Measurements from ENCODE around the gene NEU3. TPM values are rescaled to one million over a fixed set of nuclear protein-coding genes. Genes with fewer than 3 reads are reported as not detected.

The NEU3 gene
- total and polyA plus RNA-seq, 5 donors from 2014 or later: 1.4 to 10.8 (median 2.2) TPM

DNA sequence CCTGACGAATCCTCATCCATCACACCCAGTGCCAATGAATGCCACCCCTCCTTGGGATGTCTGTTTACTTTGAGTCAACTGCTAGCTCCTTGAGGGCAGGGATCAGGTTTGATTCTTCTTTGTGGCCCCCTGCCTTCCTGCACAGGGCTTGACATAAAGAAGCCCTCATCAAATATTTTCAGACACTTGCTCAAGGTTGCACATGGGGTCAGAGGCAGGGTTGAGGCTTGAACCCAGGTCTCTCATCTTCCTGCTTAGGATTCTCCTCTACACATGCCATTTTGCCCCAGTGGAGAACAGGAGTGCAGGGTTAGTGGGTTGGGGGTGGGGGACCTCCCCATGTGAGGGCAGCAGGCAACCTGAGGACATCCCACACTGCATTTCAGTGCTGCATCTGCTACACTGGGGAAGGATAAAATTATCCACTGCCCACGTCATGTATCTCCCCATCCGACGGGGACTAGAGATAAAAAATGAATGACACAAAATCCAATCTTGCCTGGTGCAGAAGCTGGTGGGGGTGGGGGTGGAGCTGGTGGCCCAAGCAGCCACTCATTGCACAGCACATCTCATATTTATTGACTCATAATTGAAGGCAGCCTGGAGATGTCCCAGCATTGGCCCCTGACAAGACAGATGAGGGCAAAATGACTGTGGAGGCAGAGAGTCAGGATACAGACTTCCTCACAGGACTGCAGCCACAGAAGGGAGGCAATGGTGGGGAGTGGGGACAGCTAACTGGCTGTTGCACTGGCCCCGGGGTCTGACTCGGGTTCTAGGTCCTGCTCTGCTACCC is 41.3 kb downstream of the NEU3 start:
- no peaks in the 10 kb centered on the region for H3K9me3 Mint-ChIP-seq
- DNase-seq: no peak

DNA sequence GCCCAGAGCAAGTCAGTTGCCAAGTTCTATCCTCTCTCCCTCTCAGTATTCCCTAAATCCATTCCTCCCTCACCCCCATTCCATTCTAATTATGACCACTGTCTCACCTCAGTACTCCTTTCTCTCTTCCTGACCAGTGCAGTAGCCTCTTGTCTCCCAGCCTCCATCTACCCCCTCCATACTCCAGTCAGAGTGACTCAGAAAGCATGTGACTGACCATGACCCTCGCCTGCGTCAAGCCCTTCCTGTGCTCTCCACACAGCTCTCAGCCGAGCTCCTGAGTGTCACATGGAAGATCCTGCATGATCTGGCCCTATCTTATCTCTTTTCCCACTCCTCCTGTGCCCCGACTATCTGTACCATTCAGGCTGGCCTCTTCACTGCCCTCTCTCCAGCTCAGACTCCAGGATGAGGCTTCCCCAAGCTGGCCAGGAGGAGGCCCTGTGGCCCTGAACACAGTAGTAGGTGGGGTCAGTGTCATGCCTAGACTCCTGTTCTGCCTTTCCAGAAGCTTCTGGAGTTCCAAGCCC is 42.6 kb downstream of the NEU3 start:
- H3K4me1 Mint-ChIP-seq: peaks cover 0 to 2% (median under 1%) of the 10 kb centered on the region in 4 donors
- DNase-seq (no peak), ATAC-seq (ENCODE audit: low read depth in 2 of 2) (no peak)
- H3K9me3 Mint-ChIP-seq: no peaks in the 10 kb centered on the region
- peak overlapping the region in 1 of 3 donors; percentile 37 for H3K27ac Mint-ChIP-seq
- Histone ChIP-seq H3K4me1 (ENCODE audit: control insufficient read depth, insufficient read depth, low read length, poor library complexity, severe bottlenecking) (no peaks in the 10 kb centered on the region), H3K36me3 (ENCODE audit: control insufficient read depth, insufficient read depth, low read length) (no peaks in the 10 kb centered on the region), H3K27me3 (ENCODE audit: control insufficient read depth, insufficient read depth, low read length) (no peaks in the 10 kb centered on the region), H3K27ac (ENCODE audit: insufficient read depth, low read length, poor library complexity, severe bottlenecking) (no peak overlapping the region), H3K9me3 (ENCODE audit: control insufficient read depth in 2 of 2, low read length in 2 of 2) (no peaks in the 10 kb centered on the region), H3K4me3 (ENCODE audit: low read depth, low read length) (no peak overlapping the region)
- no peak overlapping the region for H3K4me3 Mint-ChIP-seq
- no peaks in the 10 kb centered on the region for H3K36me3 Mint-ChIP-seq
- no peaks in the 10 kb centered on the region for H3K27me3 Mint-ChIP-seq

More for the DNA sequence above, 41.3 kb downstream of the NEU3 start:
- Histone ChIP-seq H3K36me3 (ENCODE audit: control insufficient read depth, insufficient read depth, low read length) (no peaks in the 10 kb centered on the region), H3K9me3 (ENCODE audit: control insufficient read depth in 2 of 2, low read length in 2 of 2) (no peaks in the 10 kb centered on the region), H3K27ac (ENCODE audit: insufficient read depth, low read length, poor library complexity, severe bottlenecking) (no peak overlapping the region), H3K4me1 (ENCODE audit: control insufficient read depth, insufficient read depth, low read length, poor library complexity, severe bottlenecking) (no peaks in the 10 kb centered on the region), H3K4me3 (ENCODE audit: low read depth, low read length) (no peak overlapping the region), H3K27me3 (ENCODE audit: control insufficient read depth, insufficient read depth, low read length) (no peaks in the 10 kb centered on the region)
- H3K4me1 Mint-ChIP-seq: no peaks in the 10 kb centered on the region
- no peaks in the 10 kb centered on the region for H3K27me3 Mint-ChIP-seq
- H3K36me3 Mint-ChIP-seq: no peaks in the 10 kb centered on the region
- no peak overlapping the region for H3K4me3 Mint-ChIP-seq
- no peak for ATAC-seq (ENCODE audit: low read depth in 2 of 2)
- no peak overlapping the region for H3K27ac Mint-ChIP-seq

DNA sequence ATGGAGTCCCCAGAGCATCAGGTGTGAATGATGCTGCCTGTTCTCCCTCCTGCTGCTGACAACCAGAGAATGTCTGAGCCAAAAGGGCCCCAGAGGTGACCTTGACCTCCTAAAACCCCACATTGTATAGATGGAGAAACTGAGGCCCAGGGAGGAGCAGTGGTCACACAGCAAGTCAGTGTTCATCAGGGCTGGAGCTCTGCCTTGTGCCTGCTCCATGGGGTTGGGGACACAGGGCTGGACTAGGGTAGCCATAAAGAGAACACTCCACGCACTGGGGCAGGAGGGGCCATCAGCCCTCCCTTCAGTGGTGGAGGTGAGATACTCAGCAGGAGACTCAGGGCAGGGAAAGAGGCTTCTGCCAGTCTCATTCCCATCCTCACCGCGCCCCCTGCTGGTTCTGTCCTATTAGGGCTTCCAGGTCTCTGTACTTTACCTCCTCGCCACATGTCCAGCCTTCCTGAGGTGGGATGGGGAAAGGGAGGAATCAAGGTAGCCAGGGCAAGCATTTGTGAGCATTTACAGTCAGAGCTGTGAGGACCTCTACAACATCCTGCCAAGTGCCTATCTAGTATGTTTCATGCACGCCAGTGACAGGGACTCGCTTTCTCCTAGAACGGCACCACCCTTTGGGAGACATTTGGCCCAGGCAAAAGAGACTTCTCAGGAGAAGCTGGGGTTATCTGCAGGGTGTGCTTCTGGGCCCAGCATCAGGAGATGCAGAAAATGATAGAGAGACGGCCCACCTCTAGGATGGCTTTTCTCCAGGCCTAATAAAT is 43.2 kb downstream of the NEU3 start:
- peak in 1 of 2 donors; percentile 37 for ATAC-seq (ENCODE audit: low read depth in 2 of 2)
- DNase-seq: peak; percentile 20 to 59 (median 38)
- H3K4me1 Mint-ChIP-seq: peaks cover 0 to 2% (median under 1%) of the 10 kb centered on the region in 4 donors
- Histone ChIP-seq H3K27ac (ENCODE audit: insufficient read depth, low read length, poor library complexity, severe bottlenecking) (no peak overlapping the region), H3K36me3 (ENCODE audit: control insufficient read depth, insufficient read depth, low read length) (no peaks in the 10 kb centered on the region), H3K9me3 (ENCODE audit: control insufficient read depth in 2 of 2, low read length in 2 of 2) (no peaks in the 10 kb centered on the region), H3K4me3 (ENCODE audit: low read depth, low read length) (no peak overlapping the region), H3K27me3 (ENCODE audit: control insufficient read depth, insufficient read depth, low read length) (no peaks in the 10 kb centered on the region), H3K4me1 (ENCODE audit: control insufficient read depth, insufficient read depth, low read length, poor library complexity, severe bottlenecking) (no peaks in the 10 kb centered on the region)
- no peaks in the 10 kb centered on the region for H3K27me3 Mint-ChIP-seq
- no peaks in the 10 kb centered on the region for H3K9me3 Mint-ChIP-seq
- H3K4me3 Mint-ChIP-seq: no peak overlapping the region
- no peak overlapping the region for H3K27ac Mint-ChIP-seq
- no peaks in the 10 kb centered on the region for H3K36me3 Mint-ChIP-seq

DNA sequence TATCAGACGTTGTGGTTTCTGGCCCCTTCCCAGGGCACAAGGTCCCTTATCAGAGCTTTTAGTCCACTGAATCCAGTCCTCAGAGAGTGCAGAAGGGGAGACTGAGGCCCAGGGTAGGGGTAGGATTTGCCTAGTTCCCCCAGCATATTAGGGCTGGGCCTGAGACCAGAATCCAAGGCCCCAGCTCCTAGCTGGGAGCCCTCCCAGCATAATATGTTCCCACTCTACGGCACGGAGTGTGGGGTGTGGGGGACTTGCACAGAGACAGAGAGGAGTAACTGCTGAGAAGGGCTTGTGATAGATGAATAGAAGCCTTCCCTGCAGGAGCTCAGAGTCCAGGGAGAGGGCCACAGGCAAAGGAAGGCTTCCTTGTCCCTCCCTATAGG is 43.8 kb downstream of the NEU3 start:
- Mint-ChIP-seq H3K27me3 (no peaks in the 10 kb centered on the region), H3K27ac (no peak overlapping the region), H3K9me3 (no peaks in the 10 kb centered on the region), H3K4me3 (no peak overlapping the region), H3K4me1 (peaks cover 0 to 2% (median under 1%) of the 10 kb centered on the region in 4 donors), H3K36me3 (no peaks in the 10 kb centered on the region)
- H3K4me3 ChIP-seq (ENCODE audit: low read depth, low read length): no peak overlapping the region
- H3K9me3 ChIP-seq (ENCODE audit: control insufficient read depth in 2 of 2, low read length in 2 of 2): no peaks in the 10 kb centered on the region
- no peaks in the 10 kb centered on the region for H3K36me3 ChIP-seq (ENCODE audit: control insufficient read depth, insufficient read depth, low read length)
- H3K27ac ChIP-seq (ENCODE audit: insufficient read depth, low read length, poor library complexity, severe bottlenecking): no peak overlapping the region
- ATAC-seq (ENCODE audit: low read depth in 2 of 2) (no peak), DNase-seq (no peak)
- no peaks in the 10 kb centered on the region for H3K4me1 ChIP-seq (ENCODE audit: control insufficient read depth, insufficient read depth, low read length, poor library complexity, severe bottlenecking)
- H3K27me3 ChIP-seq (ENCODE audit: control insufficient read depth, insufficient read depth, low read length): no peaks in the 10 kb centered on the region

DNA sequence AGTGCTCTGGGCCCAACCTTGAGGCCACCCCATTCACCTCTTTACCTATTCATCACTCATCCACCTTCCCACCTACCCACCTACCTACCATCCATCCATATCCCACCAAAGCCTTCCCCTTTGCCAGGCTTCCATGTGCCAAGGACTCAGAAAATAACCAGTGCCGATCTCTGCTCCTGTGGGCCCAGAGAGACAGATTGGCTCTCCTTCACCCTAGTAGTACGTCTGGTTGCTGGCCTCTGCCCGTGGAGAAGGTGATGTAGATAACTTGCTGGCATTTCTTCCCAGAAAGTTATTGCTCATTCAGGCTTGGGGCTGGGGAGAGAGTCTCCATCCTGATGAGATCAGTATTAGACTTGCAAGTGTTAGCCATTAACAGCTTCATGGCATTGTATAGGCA is 45.2 kb downstream of the NEU3 start:
- ATAC-seq (ENCODE audit: low read depth in 2 of 2) (no peak), DNase-seq (no peak)
- H3K9me3 Mint-ChIP-seq: no peaks in the 10 kb centered on the region
- no peaks in the 10 kb centered on the region for H3K36me3 Mint-ChIP-seq
- Histone ChIP-seq H3K4me1 (ENCODE audit: control insufficient read depth, insufficient read depth, low read length, poor library complexity, severe bottlenecking) (no peaks in the 10 kb centered on the region), H3K36me3 (ENCODE audit: control insufficient read depth, insufficient read depth, low read length) (no peaks in the 10 kb centered on the region), H3K27me3 (ENCODE audit: control insufficient read depth, insufficient read depth, low read length) (no peaks in the 10 kb centered on the region), H3K9me3 (ENCODE audit: control insufficient read depth in 2 of 2, low read length in 2 of 2) (no peaks in the 10 kb centered on the region), H3K27ac (ENCODE audit: insufficient read depth, low read length, poor library complexity, severe bottlenecking) (no peak overlapping the region), H3K4me3 (ENCODE audit: low read depth, low read length) (no peak overlapping the region)
- H3K4me3 Mint-ChIP-seq: no peak overlapping the region
- H3K4me1 Mint-ChIP-seq: peaks cover 0 to 2% (median under 1%) of the 10 kb centered on the region in 4 donors
- no peak overlapping the region for H3K27ac Mint-ChIP-seq
- H3K27me3 Mint-ChIP-seq: no peaks in the 10 kb centered on the region

DNA sequence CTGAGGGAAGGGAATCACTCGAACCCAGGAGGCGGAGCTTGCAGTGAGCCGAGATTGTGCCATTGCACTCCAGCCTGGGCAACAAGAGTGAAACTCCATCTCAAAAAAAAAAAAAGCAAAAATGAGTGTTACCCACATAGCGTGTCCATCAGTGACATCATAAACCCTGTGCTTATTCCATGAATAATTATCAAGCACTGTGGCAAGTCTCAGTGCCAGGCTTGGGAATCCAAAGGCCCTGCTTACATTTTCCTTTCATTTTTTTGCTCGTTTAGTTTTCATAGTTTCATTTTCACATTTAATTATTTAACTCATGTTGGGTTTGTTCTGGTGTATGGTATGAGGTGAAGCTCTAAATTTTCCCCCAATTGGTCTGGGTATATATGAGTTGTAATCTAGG is 46.5 kb downstream of the NEU3 start:
- H3K27me3 ChIP-seq (ENCODE audit: control insufficient read depth, insufficient read depth, low read length): no peaks in the 10 kb centered on the region
- ATAC-seq (ENCODE audit: low read depth in 2 of 2) (no peak), DNase-seq (no peak)
- Mint-ChIP-seq H3K4me3 (no peak overlapping the region), H3K27me3 (peaks cover 10% of the 10 kb centered on the region), H3K9me3 (peaks cover 0 to 1% (median 0%) of the 10 kb centered on the region in 7 donors), H3K4me1 (peaks cover 0 to 2% (median under 1%) of the 10 kb centered on the region in 4 donors), H3K27ac (peak overlapping the region in 1 of 3 donors; percentile 67), H3K36me3 (peaks cover 3% of the 10 kb centered on the region)
- no peak overlapping the region for H3K27ac ChIP-seq (ENCODE audit: insufficient read depth, low read length, poor library complexity, severe bottlenecking)
- no peaks in the 10 kb centered on the region for H3K9me3 ChIP-seq (ENCODE audit: control insufficient read depth in 2 of 2, low read length in 2 of 2)
- no peak overlapping the region for H3K4me3 ChIP-seq (ENCODE audit: low read depth, low read length)
- no peaks in the 10 kb centered on the region for H3K4me1 ChIP-seq (ENCODE audit: control insufficient read depth, insufficient read depth, low read length, poor library complexity, severe bottlenecking)
- no peaks in the 10 kb centered on the region for H3K36me3 ChIP-seq (ENCODE audit: control insufficient read depth, insufficient read depth, low read length)

DNA sequence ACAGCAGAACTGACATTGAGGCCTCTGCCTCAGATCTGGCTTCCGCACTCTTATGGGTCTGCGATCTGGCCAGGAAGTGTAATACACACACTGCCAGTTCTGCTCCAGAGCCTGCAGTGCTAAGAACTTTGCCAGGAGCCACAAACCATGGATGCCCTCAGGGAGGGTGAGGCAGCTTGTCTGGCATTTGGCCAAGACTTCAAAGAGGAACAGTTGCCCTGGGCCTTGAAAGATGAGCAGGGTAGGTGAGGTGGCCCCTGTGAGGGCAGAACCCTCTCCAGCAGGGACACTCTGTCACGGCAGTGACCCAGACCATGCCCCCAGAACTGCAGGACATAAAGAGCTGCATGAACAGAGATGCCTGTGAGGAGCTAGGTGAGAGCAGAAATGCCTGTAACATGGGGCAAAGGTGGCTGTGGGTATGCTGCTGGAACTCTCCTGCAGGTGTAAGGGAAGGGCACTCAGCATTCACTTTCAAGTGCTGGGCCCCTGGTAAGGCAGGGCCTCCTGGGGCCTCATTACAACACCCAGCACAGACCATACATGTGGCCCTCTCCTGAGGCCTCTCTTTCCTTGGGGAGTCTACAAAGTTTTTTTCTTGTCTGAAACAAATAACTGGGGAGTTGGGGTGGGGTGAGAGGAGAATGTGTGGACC is 47.3 kb downstream of the NEU3 start:
- Histone ChIP-seq H3K4me3 (ENCODE audit: low read depth, low read length) (no peak overlapping the region), H3K9me3 (ENCODE audit: control insufficient read depth in 2 of 2, low read length in 2 of 2) (no peaks in the 10 kb centered on the region), H3K4me1 (ENCODE audit: control insufficient read depth, insufficient read depth, low read length, poor library complexity, severe bottlenecking) (no peaks in the 10 kb centered on the region), H3K27me3 (ENCODE audit: control insufficient read depth, insufficient read depth, low read length) (no peaks in the 10 kb centered on the region), H3K27ac (ENCODE audit: insufficient read depth, low read length, poor library complexity, severe bottlenecking) (no peak overlapping the region), H3K36me3 (ENCODE audit: control insufficient read depth, insufficient read depth, low read length) (no peaks in the 10 kb centered on the region)
- ATAC-seq (ENCODE audit: low read depth in 2 of 2) (no peak), DNase-seq (no peak)
- Mint-ChIP-seq H3K4me3 (no peak overlapping the region), H3K27ac (peak overlapping the region in 1 of 3 donors; percentile 67), H3K9me3 (peaks cover 0 to 6% (median 0%) of the 10 kb centered on the region in 7 donors), H3K4me1 (peaks cover 0 to 2% (median under 1%) of the 10 kb centered on the region in 4 donors), H3K36me3 (peaks cover 8% of the 10 kb centered on the region), H3K27me3 (peaks cover 12% of the 10 kb centered on the region)

All from CD4-positive, CD25-positive, alpha-beta regulatory T cell (primary cell).